ENCODE data around the gene NANOS2.

The NANOS2 gene

DNA sequence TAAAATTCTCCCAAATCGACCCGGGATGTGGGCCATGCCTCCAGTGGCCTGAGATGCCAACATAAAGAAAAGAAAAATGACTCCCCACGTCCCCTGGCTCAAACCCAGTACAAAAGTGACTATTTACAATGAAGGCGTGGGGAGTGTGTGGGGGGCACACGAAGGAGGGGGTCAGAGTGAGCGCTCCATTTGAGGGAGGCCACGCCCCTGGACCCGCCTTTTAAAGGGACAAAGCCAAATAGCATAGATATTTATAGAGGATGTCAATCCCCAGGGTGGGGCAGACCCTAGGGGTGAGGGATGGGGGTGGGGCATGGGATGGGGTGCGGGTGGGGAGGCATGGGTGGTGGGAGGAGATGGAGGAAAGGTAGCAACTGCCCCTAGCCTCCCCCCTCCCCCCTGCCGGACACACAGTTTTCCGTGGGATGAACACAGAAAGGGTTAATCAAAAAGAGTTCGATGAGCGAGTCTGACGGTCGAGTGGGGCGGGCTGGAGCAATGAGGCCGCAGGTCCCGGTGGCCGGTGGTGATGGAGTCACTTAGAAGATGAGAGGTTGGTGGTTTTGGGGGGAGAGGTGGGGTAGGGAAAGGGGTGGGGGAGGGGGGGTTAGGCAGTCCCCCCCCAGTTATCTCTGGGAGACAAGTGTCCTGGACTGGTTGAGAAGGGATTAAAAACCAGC lies 20.1 kb upstream of the NANOS2 start:
- no peaks in the 10 kb centered on the region for H3K27me3 ChIP-seq (ENCODE audit: insufficient read depth, low read length)
- H4K8ac ChIP-seq (ENCODE audit: low read depth, low read length) = no peak overlapping the region
- H3K4me1 ChIP-seq (ENCODE audit: control insufficient read depth in 1 of 2, insufficient read depth in 2 of 2, low read length in 2 of 2) = no peaks in the 10 kb centered on the region
- no peaks in the 10 kb centered on the region for H3K36me3 ChIP-seq (ENCODE audit: control insufficient read depth in 1 of 2, insufficient read depth in 2 of 2, low read length in 2 of 2)
- H3K9me3 ChIP-seq (ENCODE audit: insufficient read depth, low read depth, low read length) = peaks cover 2% of the 10 kb centered on the region
- no peak overlapping the region for H2BK12ac ChIP-seq (ENCODE audit: low read length)
- no peak overlapping the region for H3K23ac ChIP-seq (ENCODE audit: low read length)
- no peaks in the 10 kb centered on the region for H3K79me2 ChIP-seq (ENCODE audit: control insufficient read depth, insufficient read depth, low read length, poor library complexity)
- no peak for DNase-seq
- no peak overlapping the region for H3K4ac ChIP-seq (ENCODE audit: low read depth, low read length)
- H3K9ac ChIP-seq (ENCODE audit: low read length) = no peak overlapping the region
- no peak overlapping the region for H2AK5ac ChIP-seq (ENCODE audit: low read length)
- H3K18ac ChIP-seq (ENCODE audit: low read length) = no peak overlapping the region
- no peak overlapping the region for H3K27ac ChIP-seq (ENCODE audit: low read depth, low read length)
- no peak overlapping the region for H4K91ac ChIP-seq (ENCODE audit: low read depth, low read length)
- H3K79me1 ChIP-seq (ENCODE audit: low read length) = no peaks in the 10 kb centered on the region
- no peak overlapping the region for H2AFZ ChIP-seq (ENCODE audit: insufficient read depth, low read length, poor library complexity)
- H4K12ac ChIP-seq (ENCODE audit: low read depth, low read length) = no peak overlapping the region
- no CpG with 5 or more reads among the region's 19 CpGs for WGBS (ENCODE audit: extremely low coverage, insufficient coverage, insufficient read length)
- H3K4me2 ChIP-seq (ENCODE audit: low read length) = no peak overlapping the region
- H3K14ac ChIP-seq (ENCODE audit: low read length) = no peak overlapping the region
- no peak overlapping the region for H2BK120ac ChIP-seq (ENCODE audit: insufficient read depth, low read length, poor library complexity)
- no peak overlapping the region for H2BK5ac ChIP-seq (ENCODE audit: low read depth, low read length, poor library complexity)
- no peak overlapping the region for H3K4me3 ChIP-seq (ENCODE audit: low read depth, low read length)

DNA sequence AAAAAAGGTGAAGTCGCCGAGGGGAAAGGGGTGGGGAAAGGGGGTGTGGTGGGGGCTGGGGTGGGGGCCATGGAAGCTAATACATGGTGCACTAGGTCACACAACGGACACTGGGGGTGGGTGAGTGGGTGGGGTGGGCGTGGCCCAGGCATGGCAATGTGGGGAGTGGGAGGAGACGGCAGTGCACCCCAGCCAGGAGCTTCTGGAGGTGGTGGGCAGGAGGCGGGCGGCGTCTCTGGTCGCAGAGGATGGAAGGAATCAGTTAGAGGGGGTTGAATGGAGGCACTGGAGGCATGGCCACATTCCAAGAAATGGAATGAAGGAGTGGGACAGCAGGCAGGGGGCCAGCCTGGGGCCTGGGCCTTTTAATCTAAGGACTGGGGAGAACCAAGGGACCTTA lies 19.2 kb upstream of the NANOS2 start:
- H4K8ac ChIP-seq (ENCODE audit: low read depth, low read length) = no peak overlapping the region
- DNase-seq = no peak
- H2BK5ac ChIP-seq (ENCODE audit: low read depth, low read length, poor library complexity) = no peak overlapping the region
- H4K12ac ChIP-seq (ENCODE audit: low read depth, low read length) = no peak overlapping the region
- no peak overlapping the region for H3K4me3 ChIP-seq (ENCODE audit: low read depth, low read length)
- H3K27me3 ChIP-seq (ENCODE audit: insufficient read depth, low read length) = no peaks in the 10 kb centered on the region
- H2BK12ac ChIP-seq (ENCODE audit: low read length) = no peak overlapping the region
- no peak overlapping the region for H2AFZ ChIP-seq (ENCODE audit: insufficient read depth, low read length, poor library complexity)
- peaks cover 2% of the 10 kb centered on the region for H3K9me3 ChIP-seq (ENCODE audit: insufficient read depth, low read depth, low read length)
- H3K9ac ChIP-seq (ENCODE audit: low read length) = no peak overlapping the region
- H3K4me1 ChIP-seq (ENCODE audit: control insufficient read depth in 1 of 2, insufficient read depth in 2 of 2, low read length in 2 of 2) = no peaks in the 10 kb centered on the region
- no peak overlapping the region for H2AK5ac ChIP-seq (ENCODE audit: low read length)
- H3K27ac ChIP-seq (ENCODE audit: low read depth, low read length) = no peak overlapping the region
- no peak overlapping the region for H4K91ac ChIP-seq (ENCODE audit: low read depth, low read length)
- no peak overlapping the region for H3K23ac ChIP-seq (ENCODE audit: low read length)
- no peaks in the 10 kb centered on the region for H3K79me2 ChIP-seq (ENCODE audit: control insufficient read depth, insufficient read depth, low read length, poor library complexity)
- H3K18ac ChIP-seq (ENCODE audit: low read length) = no peak overlapping the region
- H3K14ac ChIP-seq (ENCODE audit: low read length) = no peak overlapping the region
- H3K36me3 ChIP-seq (ENCODE audit: control insufficient read depth in 1 of 2, insufficient read depth in 2 of 2, low read length in 2 of 2) = no peaks in the 10 kb centered on the region
- no peaks in the 10 kb centered on the region for H3K79me1 ChIP-seq (ENCODE audit: low read length)
- WGBS (ENCODE audit: extremely low coverage, insufficient coverage, insufficient read length) = no CpG with 5 or more reads among the region's 9 CpGs
- H3K4ac ChIP-seq (ENCODE audit: low read depth, low read length) = no peak overlapping the region
- H3K4me2 ChIP-seq (ENCODE audit: low read length) = no peak overlapping the region
- no peak overlapping the region for H2BK120ac ChIP-seq (ENCODE audit: insufficient read depth, low read length, poor library complexity)

DNA sequence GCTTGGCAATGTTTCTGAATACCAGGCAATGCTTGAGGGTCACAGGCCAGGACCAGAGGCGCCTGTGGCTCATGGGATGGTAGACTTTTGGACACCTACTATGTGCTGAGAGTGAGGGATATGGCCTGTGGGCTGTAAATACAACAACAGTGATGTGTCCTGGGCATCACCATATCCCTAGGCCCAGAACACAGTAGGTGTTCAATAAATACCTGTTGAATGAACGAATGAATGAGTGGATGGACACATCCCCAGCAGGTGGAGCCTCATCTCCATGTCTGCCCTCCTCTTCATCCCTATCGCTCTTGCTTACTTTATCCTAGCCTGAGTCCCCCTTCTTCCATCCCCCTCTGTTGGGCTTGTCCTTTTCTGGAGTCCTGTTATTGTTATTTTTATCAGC lies 16.5 kb upstream of the NANOS2 start:
- Histone ChIP-seq H3K4me1 (ENCODE audit: control insufficient read depth in 1 of 2, insufficient read depth in 2 of 2, low read length in 2 of 2) (peaks cover 2 to 5% of the 10 kb centered on the region in 2 experiments), H2BK5ac (ENCODE audit: low read depth, low read length, poor library complexity) (no peak overlapping the region), H3K4ac (ENCODE audit: low read depth, low read length) (no peak overlapping the region), H2BK12ac (ENCODE audit: low read length) (no peak overlapping the region), H3K14ac (ENCODE audit: low read length) (no peak overlapping the region), H3K4me3 (ENCODE audit: low read depth, low read length) (no peak overlapping the region), H3K36me3 (ENCODE audit: control insufficient read depth in 1 of 2, insufficient read depth in 2 of 2, low read length in 2 of 2) (no peaks in the 10 kb centered on the region), H3K23ac (ENCODE audit: low read length) (no peak overlapping the region), H2AFZ (ENCODE audit: insufficient read depth, low read length, poor library complexity) (no peak overlapping the region), H3K9me3 (ENCODE audit: insufficient read depth, low read depth, low read length) (peaks cover 2% of the 10 kb centered on the region), H3K79me1 (ENCODE audit: low read length) (peaks cover 3% of the 10 kb centered on the region), H3K27me3 (ENCODE audit: insufficient read depth, low read length) (no peaks in the 10 kb centered on the region), H3K79me2 (ENCODE audit: control insufficient read depth, insufficient read depth, low read length, poor library complexity) (no peaks in the 10 kb centered on the region), H4K91ac (ENCODE audit: low read depth, low read length) (no peak overlapping the region), H3K4me2 (ENCODE audit: low read length) (no peak overlapping the region), H3K9ac (ENCODE audit: low read length) (no peak overlapping the region), H2BK120ac (ENCODE audit: insufficient read depth, low read length, poor library complexity) (no peak overlapping the region), H3K18ac (ENCODE audit: low read length) (no peak overlapping the region), H4K12ac (ENCODE audit: low read depth, low read length) (no peak overlapping the region), H4K8ac (ENCODE audit: low read depth, low read length) (no peak overlapping the region), H3K27ac (ENCODE audit: low read depth, low read length) (no peak overlapping the region), H2AK5ac (ENCODE audit: low read length) (no peak overlapping the region)
- no CpG with 5 or more reads among the region's 3 CpGs for WGBS (ENCODE audit: extremely low coverage, insufficient coverage, insufficient read length)
- no peak for DNase-seq

DNA sequence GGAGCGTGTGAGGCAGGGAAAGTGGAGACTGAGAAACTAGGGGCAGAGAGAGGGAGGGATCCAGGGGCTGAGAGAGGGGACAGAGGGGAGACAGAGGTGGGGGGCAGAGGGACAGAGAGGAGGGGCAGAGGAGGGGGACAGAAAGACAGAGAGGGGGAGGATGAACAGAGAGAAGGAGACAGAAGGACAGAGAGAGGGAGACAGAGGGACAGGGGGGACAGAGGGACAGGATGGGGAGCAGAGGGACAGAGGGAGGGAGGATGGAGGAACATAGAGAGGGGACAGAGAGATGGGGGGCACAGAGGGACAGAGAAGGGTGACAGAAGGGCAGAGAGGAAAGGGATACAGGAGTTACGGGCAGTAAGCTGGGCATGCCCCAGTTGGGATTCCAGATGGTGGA lies 14.7 kb upstream of the NANOS2 start:
- no peak overlapping the region for H3K18ac ChIP-seq (ENCODE audit: low read length)
- H3K14ac ChIP-seq (ENCODE audit: low read length) = no peak overlapping the region
- H3K79me1 ChIP-seq (ENCODE audit: low read length) = peaks cover 3% of the 10 kb centered on the region
- no peak overlapping the region for H2AFZ ChIP-seq (ENCODE audit: insufficient read depth, low read length, poor library complexity)
- no peaks in the 10 kb centered on the region for H3K36me3 ChIP-seq (ENCODE audit: control insufficient read depth in 1 of 2, insufficient read depth in 2 of 2, low read length in 2 of 2)
- H2BK5ac ChIP-seq (ENCODE audit: low read depth, low read length, poor library complexity) = no peak overlapping the region
- H4K8ac ChIP-seq (ENCODE audit: low read depth, low read length) = no peak overlapping the region
- no peak overlapping the region for H2AK5ac ChIP-seq (ENCODE audit: low read length)
- peaks cover 5 to 9% of the 10 kb centered on the region in 2 experiments for H3K4me1 ChIP-seq (ENCODE audit: control insufficient read depth in 1 of 2, insufficient read depth in 2 of 2, low read length in 2 of 2)
- H3K27ac ChIP-seq (ENCODE audit: low read depth, low read length) = no peak overlapping the region
- no peak overlapping the region for H4K91ac ChIP-seq (ENCODE audit: low read depth, low read length)
- H3K23ac ChIP-seq (ENCODE audit: low read length) = no peak overlapping the region
- no peak overlapping the region for H3K4me3 ChIP-seq (ENCODE audit: low read depth, low read length)
- no peaks in the 10 kb centered on the region for H3K79me2 ChIP-seq (ENCODE audit: control insufficient read depth, insufficient read depth, low read length, poor library complexity)
- no peak overlapping the region for H3K9ac ChIP-seq (ENCODE audit: low read length)
- no peaks in the 10 kb centered on the region for H3K9me3 ChIP-seq (ENCODE audit: insufficient read depth, low read depth, low read length)
- no peak overlapping the region for H2BK12ac ChIP-seq (ENCODE audit: low read length)
- H3K4me2 ChIP-seq (ENCODE audit: low read length) = no peak overlapping the region
- no peak overlapping the region for H2BK120ac ChIP-seq (ENCODE audit: insufficient read depth, low read length, poor library complexity)
- no peak overlapping the region for H4K12ac ChIP-seq (ENCODE audit: low read depth, low read length)
- no CpG with 5 or more reads among the region's 2 CpGs for WGBS (ENCODE audit: extremely low coverage, insufficient coverage, insufficient read length)
- H3K4ac ChIP-seq (ENCODE audit: low read depth, low read length) = no peak overlapping the region
- no peaks in the 10 kb centered on the region for H3K27me3 ChIP-seq (ENCODE audit: insufficient read depth, low read length)
- no peak for DNase-seq
